ENCODE data around the gene MON2.
"Not testable (repeated sequence)": the region's sequence is repeated elsewhere in the genome, so short reads cannot be mapped to it uniquely, and the experiment has no call there.

Gene MON2

GRCh38 chr12:62471734-62472133 is 5.1 kb downstream of the MON2 start:
- DNase-seq (ENCODE audit: low spot score): no peak

- peak; percentile 23 for DNase-seq (ENCODE audit: low spot score)
Observed at GRCh38 chr12:62472472-62472871, 5.8 kb downstream of the MON2 start.

GRCh38 chr12:62481843-62482540 is 15.4 kb downstream of the MON2 start:
- no peak for DNase-seq (ENCODE audit: low spot score)

GRCh38 chr12:62482769-62483168 is 16.1 kb downstream of the MON2 start:
- no peak for DNase-seq (ENCODE audit: low spot score)

- no peak for DNase-seq (ENCODE audit: low spot score)
Observed at GRCh38 chr12:62484233-62484632, 17.6 kb downstream of the MON2 start.

GRCh38 chr12:62505786-62506185 is 39.2 kb downstream of the MON2 start:
- DNase-seq (ENCODE audit: low spot score): no peak

- no peak for DNase-seq (ENCODE audit: low spot score)
Observed at GRCh38 chr12:62512901-62513300, 46.3 kb downstream of the MON2 start.

- not testable (repeated sequence) for DNase-seq (ENCODE audit: low spot score)
Observed at GRCh38 chr12:62514080-62514479, 47.5 kb downstream of the MON2 start.

- no peak for DNase-seq (ENCODE audit: low spot score)
Observed at GRCh38 chr12:62516927-62517326, 50.3 kb downstream of the MON2 start.

- DNase-seq (ENCODE audit: low spot score): no peak
Observed at GRCh38 chr12:62517887-62518286, 51.3 kb downstream of the MON2 start.

GRCh38 chr12:62519043-62519442 is 52.4 kb downstream of the MON2 start:
- no peak for DNase-seq (ENCODE audit: low spot score)

GRCh38 chr12:62520361-62520760 is 53.7 kb downstream of the MON2 start:
- DNase-seq (ENCODE audit: low spot score): no peak

- no peak for DNase-seq (ENCODE audit: low spot score)
Observed at GRCh38 chr12:62522984-62523383, 56.4 kb downstream of the MON2 start.

- no peak for DNase-seq (ENCODE audit: low spot score)
Observed at GRCh38 chr12:62523619-62524018, 57.0 kb downstream of the MON2 start.

GRCh38 chr12:62525271-62525670 is 58.6 kb downstream of the MON2 start:
- DNase-seq (ENCODE audit: low spot score): no peak

GRCh38 chr12:62530596-62530995 is 64.0 kb downstream of the MON2 start:
- DNase-seq (ENCODE audit: low spot score): no peak

GRCh38 chr12:62532333-62532732 is 65.7 kb downstream of the MON2 start:
- DNase-seq (ENCODE audit: low spot score): no peak

GRCh38 chr12:62533087-62533754 is 66.6 kb downstream of the MON2 start:
- no peak for DNase-seq (ENCODE audit: low spot score)

GRCh38 chr12:62533755-62534107 is 67.1 kb downstream of the MON2 start:
- no peak for DNase-seq (ENCODE audit: low spot score)

GRCh38 chr12:62536546-62536945 is 69.9 kb downstream of the MON2 start:
- no peak for DNase-seq (ENCODE audit: low spot score)

GRCh38 chr12:62537551-62537950 is 70.9 kb downstream of the MON2 start:
- peak; percentile 23 for DNase-seq (ENCODE audit: low spot score)

- DNase-seq (ENCODE audit: low spot score): no peak
Observed at GRCh38 chr12:62540354-62540753, 73.7 kb downstream of the MON2 start.

GRCh38 chr12:62542814-62543213 is 76.2 kb downstream of the MON2 start:
- DNase-seq (ENCODE audit: low spot score): no peak

GRCh38 chr12:62543324-62543723 is 76.7 kb downstream of the MON2 start:
- DNase-seq (ENCODE audit: low spot score): no peak
